Measurements from ENCODE around the gene SCAMP3.
"Not testable (repeated sequence)": the region's sequence is repeated elsewhere in the genome, so short reads cannot be mapped to it uniquely, and the experiment has no call there.

SCAMP3 gene

GRCh38 chr1:155254714-155255242 lies 7.4 kb downstream of the SCAMP3 start:
- DNase-seq (ENCODE audit: low read depth): peak; percentile 26

DNA sequence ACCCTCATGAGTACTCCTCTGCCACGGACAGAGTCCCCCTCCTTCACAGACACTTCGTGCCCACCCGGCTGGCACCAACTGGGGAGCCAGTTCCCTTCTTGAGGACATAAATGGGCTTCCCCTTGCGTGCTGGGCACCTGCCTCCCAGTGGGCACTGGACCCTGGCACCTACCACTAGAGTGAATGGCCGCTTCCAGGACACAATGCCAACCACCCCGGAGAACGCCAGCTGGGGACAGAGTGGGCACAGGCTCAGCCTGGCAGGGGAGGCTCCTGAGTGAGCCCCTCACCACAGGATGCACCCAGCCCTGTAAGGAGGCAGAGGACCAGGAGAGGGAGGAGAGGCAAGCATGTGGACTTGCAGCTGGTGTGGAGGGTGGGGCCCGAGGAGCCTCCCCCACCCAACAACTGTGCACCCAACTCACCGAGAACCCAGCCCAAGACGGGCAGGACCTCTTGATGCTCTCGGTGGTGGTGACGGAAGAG lies 7.9 kb downstream of the SCAMP3 start:
- DNase-seq (ENCODE audit: low read depth): no peak

DNA sequence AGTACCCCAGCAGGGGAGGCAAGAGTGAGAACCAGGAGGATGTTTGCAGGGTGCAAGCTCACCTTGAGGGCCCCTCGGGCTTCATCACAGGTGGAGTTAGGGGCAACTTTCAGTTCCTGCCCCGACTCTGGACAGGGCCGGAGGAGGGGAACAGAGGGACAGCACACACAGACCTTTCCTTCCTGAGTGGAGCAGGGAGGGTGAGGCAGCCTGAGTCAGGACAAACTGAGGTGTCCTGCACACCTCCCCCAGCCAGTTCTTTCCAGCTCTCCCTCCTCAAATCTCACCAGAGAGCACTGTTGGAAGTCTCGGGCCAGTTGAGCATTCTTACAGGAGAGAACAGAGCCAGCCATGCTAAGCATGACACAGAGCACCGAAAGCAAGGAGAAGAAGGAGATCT lies 8.4 kb downstream of the SCAMP3 start:
- no peak for DNase-seq (ENCODE audit: low read depth)

GRCh38 chr1:155253208-155253607 lies 9.0 kb downstream of the SCAMP3 start:
- DNase-seq (ENCODE audit: low read depth): no peak

DNA sequence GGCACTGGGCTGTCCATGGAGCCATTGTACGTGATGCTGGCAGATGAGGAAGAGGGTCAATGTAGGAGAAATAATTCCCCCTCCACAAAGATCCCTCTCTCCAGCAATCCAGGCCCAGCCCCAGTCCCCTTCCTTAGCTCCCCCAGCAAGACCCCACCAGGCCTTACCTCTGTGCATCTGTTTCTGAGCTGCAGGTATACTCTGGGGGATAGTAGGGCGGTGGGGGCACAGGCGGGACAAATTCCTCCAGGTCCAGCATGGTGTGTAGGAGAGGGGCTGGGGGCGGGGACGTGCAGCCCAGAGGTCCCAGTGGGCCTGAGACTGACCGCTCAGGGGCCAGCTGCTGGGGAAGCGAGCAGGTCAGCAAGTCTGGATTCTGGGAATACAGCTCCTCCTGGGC lies 10.6 kb downstream of the SCAMP3 start:
- DNase-seq (ENCODE audit: low read depth): no peak

- peak; percentile 84 for DNase-seq (ENCODE audit: low read depth)
Observed at GRCh38 chr1:155250633-155251449, 11.3 kb downstream of the SCAMP3 start.

- no peak for DNase-seq (ENCODE audit: low read depth)
Observed at GRCh38 chr1:155250246-155250632, 11.9 kb downstream of the SCAMP3 start.

DNA sequence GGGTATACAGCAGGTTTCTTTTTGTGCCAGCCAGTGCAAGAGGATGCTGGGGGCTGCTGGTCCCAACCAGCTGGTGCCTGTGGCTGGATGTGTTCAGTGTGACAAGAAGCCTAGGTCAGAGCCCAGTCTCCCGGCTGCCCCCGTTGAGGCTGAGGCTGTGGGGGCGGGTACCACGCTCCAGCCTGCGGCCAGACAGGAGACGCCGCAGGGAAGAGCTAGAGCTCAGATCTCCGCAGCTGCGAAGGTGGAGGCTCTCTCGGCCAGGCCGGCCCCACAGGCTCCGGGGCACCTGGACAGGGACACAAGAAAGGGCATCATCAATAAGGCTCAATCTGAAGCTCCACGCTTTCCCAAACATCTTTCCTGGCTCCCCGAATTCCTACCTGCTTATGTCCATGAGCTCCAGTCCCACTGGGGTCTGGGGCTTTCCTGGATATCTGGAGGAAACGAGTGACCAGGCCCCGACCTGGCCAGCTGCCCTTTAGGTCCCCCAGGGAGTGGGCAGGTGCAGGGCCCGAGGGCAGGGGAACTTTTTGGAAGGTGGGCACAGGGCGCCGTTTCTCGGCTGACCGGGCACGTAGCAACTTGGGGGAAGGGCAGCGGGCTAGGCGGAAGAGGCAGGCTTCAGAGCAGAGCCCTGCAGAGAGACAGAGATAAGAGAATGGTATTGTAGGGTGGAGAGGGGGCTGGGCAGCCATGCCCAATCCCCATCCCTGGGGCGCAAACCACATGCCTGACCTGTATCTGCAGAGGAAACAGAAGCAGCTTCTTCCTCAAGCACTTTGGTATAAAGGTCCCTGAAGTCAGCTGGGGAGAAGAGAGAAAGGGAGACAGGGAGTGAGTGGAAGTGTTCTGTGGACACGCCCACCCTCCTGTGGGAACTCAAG lies 14.2 kb downstream of the SCAMP3 start:
- no peak for DNase-seq (ENCODE audit: low read depth)

GRCh38 chr1:155246796-155247195 lies 15.4 kb downstream of the SCAMP3 start:
- DNase-seq (ENCODE audit: low read depth): not testable (repeated sequence)

GRCh38 chr1:155245163-155245524 lies 17.0 kb downstream of the SCAMP3 start:
- no peak for DNase-seq (ENCODE audit: low read depth)

DNA sequence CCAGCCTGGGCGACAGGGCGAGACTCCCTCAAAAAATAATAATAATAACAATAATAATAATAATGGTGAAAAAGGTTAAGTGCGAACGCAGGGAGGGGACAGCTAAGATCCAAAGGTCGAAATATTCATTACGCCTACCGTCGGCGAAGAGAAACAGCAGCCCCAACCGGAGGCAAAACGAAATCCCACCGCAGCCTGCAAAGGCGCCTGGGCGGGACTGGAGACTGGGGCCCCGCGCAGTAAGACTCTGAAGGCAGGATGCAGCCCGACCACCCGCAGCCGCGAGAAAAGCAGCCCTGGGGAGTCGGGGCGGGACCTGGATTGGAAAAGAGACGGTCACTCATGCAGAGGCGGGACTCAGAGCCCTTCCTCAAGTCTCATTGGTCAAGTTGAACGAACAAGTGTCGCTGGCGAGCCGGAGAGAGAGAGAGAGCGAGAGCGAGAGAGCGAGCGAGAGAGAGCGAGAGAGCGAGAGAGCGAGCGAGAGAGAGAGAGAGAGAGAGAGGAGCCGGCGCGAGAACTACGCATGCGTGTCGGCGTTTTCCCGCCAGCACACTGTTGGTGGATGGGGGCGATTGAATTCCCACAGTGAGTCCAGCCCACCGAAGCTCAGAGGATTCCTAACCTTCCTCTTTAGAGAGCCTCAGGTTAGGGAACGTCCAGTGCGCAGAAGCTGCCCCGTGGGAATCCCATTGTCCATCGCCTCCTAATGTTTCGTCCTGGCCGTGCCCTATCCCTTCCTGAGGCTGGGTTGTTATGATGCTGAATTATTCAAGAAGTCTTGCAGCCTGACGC lies 17.6 kb downstream of the SCAMP3 start:
- DNase-seq (ENCODE audit: low read depth): peak; percentile 100

DNA sequence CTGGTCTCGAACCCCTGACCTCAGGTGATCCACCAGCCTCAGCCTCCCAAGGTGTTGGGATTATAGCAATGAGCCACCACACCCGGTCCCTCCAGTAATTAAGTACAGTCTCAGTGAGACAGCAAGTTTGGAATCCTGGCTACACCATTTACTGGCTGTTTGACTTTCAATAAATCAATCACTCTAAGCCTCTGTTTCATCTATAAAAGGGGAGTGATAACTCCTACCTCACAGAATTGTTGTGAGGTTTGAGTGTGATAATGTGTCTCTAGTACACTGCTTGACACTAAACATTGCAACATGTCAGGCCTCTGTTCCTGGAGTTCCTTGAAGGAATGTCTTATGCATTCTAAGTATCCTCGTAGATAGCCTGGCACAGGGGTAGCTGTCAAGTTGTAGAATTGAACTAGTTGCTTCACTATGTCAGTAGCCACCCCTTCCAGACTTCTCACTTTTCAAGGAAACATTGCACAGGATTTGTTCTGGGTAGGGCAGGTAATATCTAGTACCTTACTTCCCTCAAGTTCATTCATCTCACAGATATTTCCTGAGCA lies 19.3 kb downstream of the SCAMP3 start:
- no peak for DNase-seq (ENCODE audit: low read depth)

- DNase-seq (ENCODE audit: low read depth): no peak
Observed at GRCh38 chr1:155241841-155242264, 20.3 kb downstream of the SCAMP3 start.

DNA sequence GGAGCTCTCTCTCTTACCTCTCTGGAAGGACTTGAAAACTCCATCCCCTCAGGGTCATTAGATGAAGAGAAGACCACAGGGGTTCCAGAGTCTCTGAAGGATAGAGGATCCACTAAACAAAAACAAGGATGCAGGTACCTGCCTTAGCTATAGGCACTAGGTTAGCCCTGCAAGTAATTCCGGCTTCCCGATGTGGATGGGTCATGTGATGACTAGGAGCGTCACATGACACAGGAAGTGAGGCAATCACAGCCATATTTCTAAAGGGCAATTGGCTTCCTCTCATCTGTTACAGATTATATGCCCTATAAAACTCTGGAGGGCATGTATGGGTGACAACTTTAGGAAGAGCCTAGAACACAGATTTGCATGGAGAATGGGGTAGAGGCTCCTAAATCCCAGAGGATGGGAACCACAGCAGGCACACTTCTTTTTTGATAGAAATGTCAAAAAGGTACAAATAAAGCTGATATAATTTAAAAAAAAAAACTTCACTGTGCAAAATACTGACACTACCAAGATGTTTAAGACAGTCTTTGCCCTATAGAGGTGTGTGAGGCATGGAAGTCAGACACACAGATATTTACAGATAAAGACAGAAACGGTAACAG lies 21.0 kb downstream of the SCAMP3 start:
- DNase-seq (ENCODE audit: low read depth): peak; percentile 81

GRCh38 chr1:155236451-155236850 lies 25.7 kb downstream of the SCAMP3 start:
- no peak for DNase-seq (ENCODE audit: low read depth)

DNA sequence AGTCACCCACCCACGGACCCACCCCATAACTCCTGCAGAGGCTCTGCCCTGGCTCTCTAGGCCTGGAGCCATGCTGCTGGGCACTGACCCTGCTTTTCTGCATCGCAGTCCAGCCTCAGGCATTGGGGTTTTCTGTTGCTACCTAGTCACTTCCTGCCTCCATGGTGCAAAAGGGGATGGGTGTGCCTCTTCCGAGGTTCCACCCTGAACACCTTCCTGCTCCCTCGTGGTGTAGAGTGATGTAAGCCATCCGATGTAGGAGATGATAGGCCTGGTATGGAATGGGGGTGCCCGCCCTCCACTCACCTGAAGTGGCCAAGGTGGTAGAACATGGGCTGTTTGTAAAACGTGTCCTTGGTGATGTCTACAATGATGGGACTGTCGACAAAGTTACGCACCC lies 26.8 kb downstream of the SCAMP3 start:
- not testable (repeated sequence) for DNase-seq (ENCODE audit: low read depth)

DNA sequence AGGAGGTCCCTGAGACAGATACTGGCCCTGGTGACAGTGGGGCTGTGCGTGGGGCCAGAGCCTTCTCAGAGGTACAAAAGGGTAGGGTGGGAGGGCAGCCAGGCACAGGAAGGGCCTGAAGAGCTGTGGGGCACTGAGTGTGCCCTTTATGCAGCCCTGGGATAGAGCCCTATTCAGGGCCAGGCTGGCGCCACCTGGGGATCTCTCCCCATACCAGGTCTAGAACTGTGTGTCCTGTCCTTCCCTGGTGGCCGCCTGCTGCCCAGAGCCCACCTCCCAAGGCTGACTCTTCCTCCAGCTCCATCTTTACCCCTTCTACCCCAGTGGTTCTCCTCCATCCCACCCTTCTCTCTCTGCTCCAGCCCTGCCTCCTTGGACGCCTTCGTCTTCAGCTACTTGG lies 28.7 kb downstream of the SCAMP3 start:
- DNase-seq (ENCODE audit: low read depth): not testable (repeated sequence)

DNA sequence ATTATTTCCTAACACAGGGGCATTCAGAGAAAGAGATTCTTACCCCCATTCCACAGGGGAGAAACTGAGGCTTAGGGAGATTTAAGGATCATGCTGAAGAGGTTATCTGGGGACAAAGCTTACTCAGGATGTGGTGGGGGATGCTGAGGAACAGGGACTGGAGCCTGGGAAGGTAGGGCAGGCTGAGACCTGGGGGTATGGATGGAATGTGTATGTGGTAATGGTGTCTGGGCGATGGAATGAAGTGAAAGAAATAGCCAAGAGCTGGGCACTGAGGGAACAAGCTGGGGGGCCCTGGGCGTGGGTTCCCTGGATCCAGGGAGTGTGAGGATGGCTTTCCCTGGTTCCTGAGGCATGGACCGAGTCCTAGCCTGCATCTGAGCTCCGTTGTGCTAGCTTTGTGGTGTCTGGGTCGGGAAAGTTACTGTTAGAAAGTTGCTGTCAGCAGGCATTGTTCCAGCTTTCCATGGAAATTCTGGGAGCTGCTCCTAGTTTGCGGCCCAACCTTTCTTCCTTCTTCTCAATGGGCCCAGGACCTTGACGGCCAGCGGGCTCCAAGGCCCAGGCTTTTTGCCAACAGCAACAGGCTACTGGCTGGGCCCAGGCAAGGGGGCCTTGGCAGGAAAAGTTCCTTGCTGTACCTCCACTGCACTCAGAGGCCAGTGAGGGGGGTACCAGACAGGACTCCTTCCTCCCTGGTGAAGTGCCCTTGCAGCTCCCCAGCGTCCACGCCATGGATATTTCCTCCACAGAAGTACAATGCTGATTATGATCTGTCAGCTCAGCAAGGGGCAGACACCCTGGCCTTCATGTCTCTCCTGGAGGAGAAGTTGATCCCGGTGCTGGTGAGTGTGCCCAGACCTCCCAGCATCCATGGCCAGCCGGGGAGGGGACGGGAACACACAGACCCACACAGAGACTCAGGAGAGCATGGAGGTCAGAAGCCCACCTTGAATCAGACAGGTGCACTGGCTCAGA lies 29.9 kb downstream of the SCAMP3 start:
- DNase-seq (ENCODE audit: low read depth): not testable (repeated sequence)

GRCh38 chr1:155231302-155231701 lies 30.9 kb downstream of the SCAMP3 start:
- DNase-seq (ENCODE audit: low read depth): not testable (repeated sequence)

DNA sequence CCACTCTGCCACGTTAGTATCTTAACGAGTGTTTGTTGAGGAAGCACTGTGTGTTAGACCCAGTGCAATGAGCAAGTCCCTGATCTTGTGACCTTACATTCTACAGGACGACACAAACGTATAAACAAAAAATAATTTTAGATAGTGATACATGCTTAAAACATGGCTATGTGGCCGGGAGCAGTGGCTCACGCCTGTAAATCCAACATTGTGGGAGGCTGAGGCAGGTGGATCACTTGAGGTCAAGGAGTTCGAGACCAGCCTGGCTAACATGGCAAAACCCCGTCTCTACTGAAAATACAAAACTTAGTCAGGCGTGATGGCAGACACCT lies 34.1 kb downstream of the SCAMP3 start:
- DNase-seq (ENCODE audit: low read depth): no peak

Measured in fibroblast of gingiva (primary cell).